ENCODE data around the gene EIF3K. TPM values are rescaled to one million over a fixed set of nuclear protein-coding genes. Genes with fewer than 3 reads are reported as not detected.
A peak's percentile ranks its signal among the peaks of the same experiment; 100 is the strongest.
"Not testable (repeated sequence)": the region's sequence is repeated elsewhere in the genome, so short reads cannot be mapped to it uniquely, and the experiment has no call there.

The EIF3K gene, protein sequence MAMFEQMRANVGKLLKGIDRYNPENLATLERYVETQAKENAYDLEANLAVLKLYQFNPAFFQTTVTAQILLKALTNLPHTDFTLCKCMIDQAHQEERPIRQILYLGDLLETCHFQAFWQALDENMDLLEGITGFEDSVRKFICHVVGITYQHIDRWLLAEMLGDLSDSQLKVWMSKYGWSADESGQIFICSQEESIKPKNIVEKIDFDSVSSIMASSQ
- total RNA-seq = 100 to 1,000 TPM; 267 to 660 (median 460) TPM

- peak within 1 kb of the TSS; percentile 76 to 95 (median 84) for H3K4me3 ChIP-seq
- peaks cover 11 to 20% (median 16%) of the 10 kb centered on the region in 4 donors for H3K4me1 ChIP-seq
- in situ Hi-C loops (cut with MboI; ENCODE audit: low pct_ligation_motif_present in 1 of 4, low pct_unique_long_range_greater_than_20kb in 1 of 4, low sequenced_read_pairs in 3 of 4) = loop anchor here in 2 of 4 donors (10.0 to 25.0 kb wide), 2 partner anchors 74 to 206 kb away; partner anchors contain the start of gene FAM98C (in 1 of the 2)
- TF ChIP-seq POLR2A (IDR thresholded peaks at IDR 0.05) = peak; percentile 86
- TF ChIP-seq, protein P1, sequence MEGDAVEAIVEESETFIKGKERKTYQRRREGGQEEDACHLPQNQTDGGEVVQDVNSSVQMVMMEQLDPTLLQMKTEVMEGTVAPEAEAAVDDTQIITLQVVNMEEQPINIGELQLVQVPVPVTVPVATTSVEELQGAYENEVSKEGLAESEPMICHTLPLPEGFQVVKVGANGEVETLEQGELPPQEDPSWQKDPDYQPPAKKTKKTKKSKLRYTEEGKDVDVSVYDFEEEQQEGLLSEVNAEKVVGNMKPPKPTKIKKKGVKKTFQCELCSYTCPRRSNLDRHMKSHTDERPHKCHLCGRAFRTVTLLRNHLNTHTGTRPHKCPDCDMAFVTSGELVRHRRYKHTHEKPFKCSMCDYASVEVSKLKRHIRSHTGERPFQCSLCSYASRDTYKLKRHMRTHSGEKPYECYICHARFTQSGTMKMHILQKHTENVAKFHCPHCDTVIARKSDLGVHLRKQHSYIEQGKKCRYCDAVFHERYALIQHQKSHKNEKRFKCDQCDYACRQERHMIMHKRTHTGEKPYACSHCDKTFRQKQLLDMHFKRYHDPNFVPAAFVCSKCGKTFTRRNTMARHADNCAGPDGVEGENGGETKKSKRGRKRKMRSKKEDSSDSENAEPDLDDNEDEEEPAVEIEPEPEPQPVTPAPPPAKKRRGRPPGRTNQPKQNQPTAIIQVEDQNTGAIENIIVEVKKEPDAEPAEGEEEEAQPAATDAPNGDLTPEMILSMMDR (IDR thresholded peaks at IDR 0.05) = no peak
- TF ChIP-seq EP300 (IDR thresholded peaks at IDR 0.05; ENCODE audit: low read depth) = no peak
- peak; percentile 93 to 97 (median 95) for TF ChIP-seq POLR2AphosphoS5 (IDR thresholded peaks at IDR 0.05)
- WGBS, 2 donors (ENCODE audit: low coverage in 1 of 2) = 3 to 40% methylated on average over 4 to 26 of the region's 64 CpGs
- H3K9me3 ChIP-seq = no peaks in the 10 kb centered on the region
- peak; percentile 99 for DNase-seq
- H3K27me3 ChIP-seq = no peaks in the 10 kb centered on the region
- intact Hi-C loops (cut with DNase I; ENCODE audit: low total_unique reads) = no loop called here
- peaks cover 0 to 27% (median 11%) of the 10 kb centered on the region in 4 donors for H3K36me3 ChIP-seq
- peak within 1 kb of the TSS; percentile 89 to 95 (median 92) for H3K27ac ChIP-seq
These were observed at the start of gene EIF3K for GRCh38 chr19:38618590-38619360. Gene EIF3K, plus strand, starts transcription at chr19:38619188. Its CDS starts 81 bp downstream, at chr19:38619269.

- Histone ChIP-seq H3K27ac (no peak overlapping the region), H3K4me1 (peaks cover 0 to 4% (median 0%) of the 10 kb centered on the region in 4 donors), H3K4me3 (no peak overlapping the region), H3K36me3 (no peaks in the 10 kb centered on the region), H3K27me3 (peaks cover 14% of the 10 kb centered on the region), H3K9me3 (no peaks in the 10 kb centered on the region)
- TF ChIP-seq POLR2A (IDR thresholded peaks at IDR 0.05) (no peak), POLR2AphosphoS5 (IDR thresholded peaks at IDR 0.05) (no peak), EP300 (IDR thresholded peaks at IDR 0.05; ENCODE audit: low read depth) (no peak)
- TF ChIP-seq, protein P1 (IDR thresholded peaks at IDR 0.05) = no peak
- DNase-seq = no peak
- 63 to 68% methylated on average over 3 to 6 of the region's 6 CpGs for WGBS, 2 donors (ENCODE audit: low coverage in 1 of 2)
- in situ Hi-C loops (cut with MboI; ENCODE audit: low pct_ligation_motif_present in 1 of 4, low pct_unique_long_range_greater_than_20kb in 1 of 4, low sequenced_read_pairs in 3 of 4) (no loop called here), intact Hi-C loops (cut with DNase I; ENCODE audit: low total_unique reads) (no loop called here)
These were observed 49.5 kb upstream of the EIF3K start for GRCh38 chr19:38569368-38569983.

DNA sequence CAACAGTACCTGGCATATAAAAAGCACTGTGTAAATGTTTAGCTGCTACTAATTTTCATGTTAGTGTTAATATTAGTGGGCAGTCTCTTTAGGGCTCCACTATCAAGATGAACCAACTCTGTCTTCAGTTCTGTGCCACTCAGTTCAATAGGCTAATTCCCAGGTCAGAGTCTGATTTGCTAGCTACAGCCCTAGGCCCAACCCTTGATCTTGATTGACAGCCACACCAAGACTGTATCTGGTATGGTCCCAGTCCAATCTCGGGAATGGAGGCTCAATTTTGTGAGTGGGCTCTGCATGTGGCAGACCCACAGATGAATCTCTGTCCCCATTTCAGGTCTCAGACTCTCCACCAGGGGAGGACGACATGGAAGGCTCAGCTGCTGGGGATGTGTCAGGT is 47.3 kb upstream of the EIF3K start:
- intact Hi-C loops (cut with DNase I; ENCODE audit: low total_unique reads) = no loop called here
- Histone ChIP-seq H3K36me3 (no peaks in the 10 kb centered on the region), H3K4me3 (no peak overlapping the region), H3K27me3 (no peaks in the 10 kb centered on the region), H3K9me3 (no peaks in the 10 kb centered on the region), H3K4me1 (no peaks in the 10 kb centered on the region), H3K27ac (no peak overlapping the region)
- in situ Hi-C loops (cut with MboI; ENCODE audit: low pct_ligation_motif_present in 1 of 4, low pct_unique_long_range_greater_than_20kb in 1 of 4, low sequenced_read_pairs in 3 of 4) = no loop called here
- no peak for DNase-seq
- 63% methylated on average over 2 of the region's 2 CpGs; no CpG with 5 or more reads in 1 of the 2 donors for WGBS, 2 donors (ENCODE audit: low coverage in 1 of 2)
- TF ChIP-seq POLR2AphosphoS5 (IDR thresholded peaks at IDR 0.05) = no peak
- TF ChIP-seq POLR2A (IDR thresholded peaks at IDR 0.05) = no peak
- no peak for TF ChIP-seq EP300 (IDR thresholded peaks at IDR 0.05; ENCODE audit: low read depth)
- TF ChIP-seq, protein P1 (IDR thresholded peaks at IDR 0.05) = no peak

DNA sequence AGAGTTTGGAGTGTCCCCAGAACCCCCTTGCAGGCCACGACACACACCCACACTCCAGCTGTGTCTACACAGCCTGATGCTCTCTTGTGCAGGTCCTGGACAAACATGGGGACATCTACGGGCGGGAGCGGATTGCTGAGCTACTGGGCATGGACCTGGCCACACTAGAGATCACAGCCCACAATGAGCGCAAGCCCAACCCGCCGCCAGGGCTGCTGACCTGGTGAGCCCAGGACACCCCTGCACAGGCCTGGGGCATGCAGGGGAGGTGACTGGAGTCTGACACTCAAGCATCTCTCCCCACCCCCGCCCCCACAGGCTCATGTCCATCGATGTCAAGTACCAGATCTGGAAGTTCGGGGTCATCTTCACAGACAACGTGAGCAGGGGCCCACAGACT is 41.2 kb upstream of the EIF3K start:
- no peak for DNase-seq
- Histone ChIP-seq H3K36me3 (no peaks in the 10 kb centered on the region), H3K27me3 (no peaks in the 10 kb centered on the region), H3K27ac (no peak overlapping the region), H3K9me3 (no peaks in the 10 kb centered on the region), H3K4me3 (no peak overlapping the region), H3K4me1 (no peaks in the 10 kb centered on the region)
- intact Hi-C loops (cut with DNase I; ENCODE audit: low total_unique reads) = no loop called here
- WGBS, 2 donors (ENCODE audit: low coverage in 1 of 2) = 86% methylated on average over 11 of the region's 11 CpGs; no CpG with 5 or more reads in 1 of the 2 donors
- no peak for TF ChIP-seq POLR2AphosphoS5 (IDR thresholded peaks at IDR 0.05)
- TF ChIP-seq, protein P1 (IDR thresholded peaks at IDR 0.05) = no peak
- in situ Hi-C loops (cut with MboI; ENCODE audit: low pct_ligation_motif_present in 1 of 4, low pct_unique_long_range_greater_than_20kb in 1 of 4, low sequenced_read_pairs in 3 of 4) = loop anchor here in 1 of 4 donors (25.0 kb wide), 1 partner anchor 634 kb away; the partner anchor contains the start of gene SYCN

- H3K4me3 ChIP-seq; intact Hi-C loops (cut with DNase I; ENCODE audit: low total_unique reads); H3K9me3 ChIP-seq; H3K27me3 ChIP-seq; H3K27ac ChIP-seq; DNase-seq; H3K36me3 ChIP-seq; H3K4me1 ChIP-seq: not testable (repeated sequence)
- in situ Hi-C loops (cut with MboI; ENCODE audit: low pct_ligation_motif_present in 1 of 4, low pct_unique_long_range_greater_than_20kb in 1 of 4, low sequenced_read_pairs in 3 of 4) = loop anchor here in 1 of 4 donors (25.0 kb wide), 1 partner anchor 633 kb away; the partner anchor contains the start of gene SYCN
- WGBS, 2 donors (ENCODE audit: low coverage in 1 of 2) = 80% methylated on average over 2 to 6 of the region's 6 CpGs
These were observed 39.7 kb upstream of the EIF3K start for GRCh38 chr19:38579304-38579703.

Data from transverse colon (tissue), 4 donors.